HCEC 1CT (cell line): ENCODE results near the gene ING2.
"Not testable (repeated sequence)": the region's sequence is repeated elsewhere in the genome, so short reads cannot be mapped to it uniquely, and the experiment has no call there.

Experiments
- DNase-seq: peaks from one replicate; pipeline ENCODE4 v3.0.0-alpha.2; 2017

Gene ING2

GRCh38 chr4:183552274-183553146 is 47.7 kb downstream of the ING2 start:
- no peak for DNase-seq

- not testable (repeated sequence) for DNase-seq
Measured at GRCh38 chr4:183553147-183553478, 48.3 kb downstream of the ING2 start.

GRCh38 chr4:183553601-183554345 is 48.9 kb downstream of the ING2 start:
- no peak for DNase-seq

- no peak for DNase-seq
Measured at GRCh38 chr4:183554346-183554686, 49.5 kb downstream of the ING2 start.

GRCh38 chr4:183554878-183555585 is 50.2 kb downstream of the ING2 start:
- no peak for DNase-seq

GRCh38 chr4:183556947-183557346 is 52.1 kb downstream of the ING2 start:
- no peak for DNase-seq

GRCh38 chr4:183557611-183558010 is 52.8 kb downstream of the ING2 start:
- DNase-seq, result no peak

- DNase-seq, result no peak
Measured at GRCh38 chr4:183558873-183559272, 54.0 kb downstream of the ING2 start.

- no peak for DNase-seq
Measured at GRCh38 chr4:183561905-183562304, 57.0 kb downstream of the ING2 start.
